ENCODE measurements around the gene EIF4G3. TPM values are rescaled to one million over a fixed set of nuclear protein-coding genes. Genes with fewer than 3 reads are reported as not detected.

Gene EIF4G3
- total and polyA plus RNA-seq, 9 of the 15 experiments (the other 6 are each of a cell fraction or from before 2014, with no cell fraction given), result 6.7 to 40.5 (median 32.1) TPM

- TF ChIP-seq PRDM10 (IDR thresholded peaks at IDR 0.05; ENCODE audit: partially characterized antibody) (no peak), TCFL5 (CRISPR knock-in tag; conservative IDR thresholded peaks at IDR 0.05) (no peak), HDAC1 (IDR thresholded peaks at IDR 0.05) (no peak), HLTF (IDR thresholded peaks at IDR 0.05) (no peak), ZNF23 (CRISPR knock-in tag; IDR thresholded peaks at IDR 0.05) (no peak), YBX1 (IDR thresholded peaks at IDR 0.05) (0 out of 2 replicates have a peak, but pooled peaks have one; percentile 75)
These were observed 33.6 kb downstream of the EIF4G3 start (continued) for GRCh38 chr1:21143138-21143537.

- H3K9me1 ChIP-seq (ENCODE audit: control insufficient read depth, insufficient read depth, low read length), result no peaks in the 10 kb centered on the region
- H3K4me2 ChIP-seq (ENCODE audit: insufficient read depth, low read length), result no peak overlapping the region
- no peak for ATAC-seq
- no peak for FAIRE-seq
- no peak overlapping the region for H3K4me3 ChIP-seq
- in situ Hi-C loops (cut with MboI) (no loop called here), intact Hi-C loops (cut with micrococcal nuclease) (no loop called here)
- no peaks in the 10 kb centered on the region for H3K27me3 ChIP-seq (ENCODE audit: control insufficient read depth in 2 of 2, insufficient read depth in 2 of 2, low read length in 2 of 2)
- 63% methylated on average over 1 of the region's 1 CpG for WGBS (ENCODE audit: insufficient coverage, low coverage, missing lambda C conversion rate)
- no peaks in the 10 kb centered on the region for H4K20me1 ChIP-seq (replicated peaks; ENCODE audit: control insufficient read depth, insufficient read depth, low read length)
- no peak overlapping the region for H3K9ac ChIP-seq (ENCODE audit: insufficient read depth in 1 of 2, low read depth in 2 of 2, low read length in 2 of 2)
- no peaks in the 10 kb centered on the region for H3K4me1 ChIP-seq (replicated peaks in 1 of 2; ENCODE audit: control insufficient read depth in 2 of 2, insufficient read depth in 2 of 2, low read length in 2 of 2)
- H3K27ac ChIP-seq (ENCODE audit: extremely low read depth, low read depth, low read length), result no peak overlapping the region
- TF ChIP-seq, protein P1, sequence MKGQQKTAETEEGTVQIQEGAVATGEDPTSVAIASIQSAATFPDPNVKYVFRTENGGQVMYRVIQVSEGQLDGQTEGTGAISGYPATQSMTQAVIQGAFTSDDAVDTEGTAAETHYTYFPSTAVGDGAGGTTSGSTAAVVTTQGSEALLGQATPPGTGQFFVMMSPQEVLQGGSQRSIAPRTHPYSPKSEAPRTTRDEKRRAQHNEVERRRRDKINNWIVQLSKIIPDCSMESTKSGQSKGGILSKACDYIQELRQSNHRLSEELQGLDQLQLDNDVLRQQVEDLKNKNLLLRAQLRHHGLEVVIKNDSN (CRISPR knock-in tag; IDR thresholded peaks at IDR 0.05), result no peak
- TF ChIP-seq MIER1 (IDR thresholded peaks at IDR 0.05; ENCODE audit: low read depth) (no peak), ZNF165 (CRISPR knock-in tag; IDR thresholded peaks at IDR 0.05; ENCODE audit: borderline replicate concordance) (no peak), HLTF (IDR thresholded peaks at IDR 0.05) (no peak), ATF2 (CRISPR knock-in tag; IDR thresholded peaks at IDR 0.05) (no peak), PHB (CRISPR knock-in tag; IDR thresholded peaks at IDR 0.05) (no peak), CGGBP1 (CRISPR knock-in tag; IDR thresholded peaks at IDR 0.05) (no peak), KLF16 (IDR thresholded peaks at IDR 0.05) (no peak), ARNT (IDR thresholded peaks at IDR 0.05) (no peak), PRMT5 (CRISPR knock-in tag; IDR thresholded peaks at IDR 0.05) (no peak)
- TF ChIP-seq, protein P2, sequence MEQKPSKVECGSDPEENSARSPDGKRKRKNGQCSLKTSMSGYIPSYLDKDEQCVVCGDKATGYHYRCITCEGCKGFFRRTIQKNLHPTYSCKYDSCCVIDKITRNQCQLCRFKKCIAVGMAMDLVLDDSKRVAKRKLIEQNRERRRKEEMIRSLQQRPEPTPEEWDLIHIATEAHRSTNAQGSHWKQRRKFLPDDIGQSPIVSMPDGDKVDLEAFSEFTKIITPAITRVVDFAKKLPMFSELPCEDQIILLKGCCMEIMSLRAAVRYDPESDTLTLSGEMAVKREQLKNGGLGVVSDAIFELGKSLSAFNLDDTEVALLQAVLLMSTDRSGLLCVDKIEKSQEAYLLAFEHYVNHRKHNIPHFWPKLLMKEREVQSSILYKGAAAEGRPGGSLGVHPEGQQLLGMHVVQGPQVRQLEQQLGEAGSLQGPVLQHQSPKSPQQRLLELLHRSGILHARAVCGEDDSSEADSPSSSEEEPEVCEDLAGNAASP (IDR thresholded peaks at IDR 0.05), result no peak
- H3K36me3 ChIP-seq (ENCODE audit: control insufficient read depth, insufficient read depth, low read length), result peaks cover 6% of the 10 kb centered on the region; the same call in 1 of the 3 replicates
- no peaks in the 10 kb centered on the region for H3K9me3 ChIP-seq (replicated peaks; ENCODE audit: control insufficient read depth, insufficient read depth, low read depth, low read length)
- ChIA-PET CTCF (ENCODE audit: low intra/inter-chr PET ratio) (no interaction called here), POLR2A (no interaction called here)
- BruUV-seq (replicated peaks), result no TSS peak
- H3K79me2 ChIP-seq (ENCODE audit: control insufficient read depth, insufficient read depth, low read length), result no peaks in the 10 kb centered on the region
- no peak for DNase-seq (ENCODE audit: extremely low read depth in 1 of 4, low spot score in 3 of 4)
- H2AFZ ChIP-seq (ENCODE audit: low read depth, low read length), result no peak overlapping the region
These were observed 35.7 kb downstream of the EIF4G3 start for GRCh38 chr1:21141030-21141429.

Data from K562 (cell line).